Ureter (tissue), 1 donor: Measurements from ENCODE around the gene PPARG. TPM values are rescaled to one million over a fixed set of nuclear protein-coding genes. Genes with fewer than 3 reads are reported as not detected.

Experiments
- DNase-seq: peaks from one replicate; pipeline ENCODE4 v3.0.0-alpha.2; 2020; ENCODE audit warnings: low spot score
- total RNA-seq: library from RNA; stranded (reverse); gene quantifications from one replicate; pipeline ENCODE4 v1.2.4, GENCODE V29; 2023
- donor health status: DM: yes; HTN: yes; CAD: no.

PPARG gene
- total RNA-seq, 1 donor from 2014 or later = 214 TPM

- no peak for DNase-seq
Measured at GRCh38 chr3:12312010-12312409, 23.1 kb downstream of the PPARG start.

GRCh38 chr3:12313519-12313918 lies 24.6 kb downstream of the PPARG start:
- DNase-seq = no peak

GRCh38 chr3:12316253-12316652 lies 27.4 kb downstream of the PPARG start:
- no peak for DNase-seq

GRCh38 chr3:12316729-12317351 lies 28.0 kb downstream of the PPARG start:
- DNase-seq = no peak

- DNase-seq = no peak
Measured at GRCh38 chr3:12317914-12318313, 29.0 kb downstream of the PPARG start.

GRCh38 chr3:12318758-12319621 lies 30.1 kb downstream of the PPARG start:
- DNase-seq = no peak

- DNase-seq = no peak
Measured at GRCh38 chr3:12321015-12321414, 32.1 kb downstream of the PPARG start.

- DNase-seq = no peak
Measured at GRCh38 chr3:12323237-12323636, 34.4 kb downstream of the PPARG start.

GRCh38 chr3:12325586-12326515 lies 37.0 kb downstream of the PPARG start:
- DNase-seq = no peak

GRCh38 chr3:12327021-12327420 lies 38.2 kb downstream of the PPARG start:
- DNase-seq = no peak

GRCh38 chr3:12328132-12328836 lies 39.4 kb downstream of the PPARG start:
- no peak for DNase-seq

- no peak for DNase-seq
Measured at GRCh38 chr3:12328837-12329462, 40.1 kb downstream of the PPARG start.

GRCh38 chr3:12334786-12335185 lies 45.9 kb downstream of the PPARG start:
- DNase-seq = no peak

- DNase-seq = no peak
Measured at GRCh38 chr3:12335421-12335820, 46.6 kb downstream of the PPARG start.

- no peak for DNase-seq
Measured at GRCh38 chr3:12336099-12336498, 47.2 kb downstream of the PPARG start.

GRCh38 chr3:12338595-12339546 lies 50.0 kb downstream of the PPARG start:
- DNase-seq = no peak

GRCh38 chr3:12339701-12340480 lies 51.0 kb downstream of the PPARG start:
- DNase-seq = no peak

- DNase-seq = no peak
Measured at GRCh38 chr3:12340506-12340905, 51.6 kb downstream of the PPARG start.

- DNase-seq = no peak
Measured at GRCh38 chr3:12342151-12342550, 53.3 kb downstream of the PPARG start.
